Measurements from ENCODE around the gene TRAF1. TPM values are rescaled to one million over a fixed set of nuclear protein-coding genes. Genes with fewer than 3 reads are reported as not detected.
A peak's percentile ranks its signal among the peaks of the same experiment; 100 is the strongest.

TRAF1 gene
- total and polyA plus RNA-seq, 2 of the 13 experiments (the other 11 are each of a cell fraction or from before 2014, with no cell fraction given): 0.44 to 1.0 TPM

GRCh38 chr9:120855827-120856670 is 70.5 kb downstream of the TRAF1 start:
- BruUV-seq (replicated peaks): no TSS peak
- peaks cover 18% of the 10 kb centered on the region for H3K4me1 ChIP-seq (ENCODE audit: insufficient read depth, low read length)
- ChIA-PET POLR2A (interaction anchor here (1.8 kb wide), 1 partner anchor 13 kb away, joined by 4 read pairs; no protein-coding TSS in a partner anchor), CTCF (ENCODE audit: low intra/inter-chr PET ratio, low total read pairs) (no interaction called here)
- H3K9me3 ChIP-seq (ENCODE audit: low read length): no peaks in the 10 kb centered on the region
- no peak overlapping the region for H3K27ac ChIP-seq (ENCODE audit: extremely low read length, insufficient read depth, low read length)
- H3K4me2 ChIP-seq (ENCODE audit: low read depth, low read length): no peak overlapping the region
- in situ Hi-C loops (cut with HindIII; ENCODE audit: extremely low pct_ligation_motif_present, low pct_unique_long_range_greater_than_20kb): no loop called here
- no peaks in the 10 kb centered on the region for H3K27me3 ChIP-seq (ENCODE audit: control insufficient read depth in 1 of 2, insufficient read depth in 2 of 2, low read length in 2 of 2)
- no peaks in the 10 kb centered on the region for H3K79me2 ChIP-seq (ENCODE audit: insufficient read depth, low read length)
- TF ChIP-seq SRSF1 (optimal IDR thresholded peaks at IDR 0.05; ENCODE audit: low read depth, low read length) (no peak), ZBTB25 (CRISPR knock-in tag; IDR thresholded peaks at IDR 0.05) (no peak), AGO2 (optimal IDR thresholded peaks at IDR 0.05; ENCODE audit: low read depth, low read length) (peak; percentile 58), ZNF333 (CRISPR knock-in tag; IDR thresholded peaks at IDR 0.05; ENCODE audit: borderline replicate concordance) (no peak), SIN3A (IDR thresholded peaks at IDR 0.05; ENCODE audit: borderline replicate concordance, low read depth, low read length) (no peak), ZNF570 (CRISPR knock-in tag; IDR thresholded peaks at IDR 0.05; ENCODE audit: borderline replicate concordance) (no peak)
- DNase-seq (ENCODE audit: low spot score) (no peak), FAIRE-seq (no peak), ATAC-seq (no peak)
- H3K36me3 ChIP-seq (replicated peaks in 1 of 2; ENCODE audit: control insufficient read depth in 1 of 2, insufficient read depth in 2 of 2, low read length in 2 of 2): peaks cover 15 to 32% of the 10 kb centered on the region in 2 experiments
- no peak overlapping the region for H3K4me3 ChIP-seq (replicated peaks in 1 of 3; ENCODE audit: insufficient read depth in 1 of 3, low read depth in 2 of 3, low read length in 3 of 3)
- intact Hi-C loops (cut with micrococcal nuclease; ENCODE audit: unreplicated experiment): no loop called here
- 92% methylated on average over 6 of the region's 7 CpGs for WGBS (ENCODE audit: low lambda C conversion rate)
- no peak overlapping the region for H3K9ac ChIP-seq (ENCODE audit: insufficient read depth, low read depth, low read length)
- H4K20me1 ChIP-seq (ENCODE audit: insufficient read depth, low read length): no peaks in the 10 kb centered on the region
- H2AFZ ChIP-seq (ENCODE audit: low read length): no peak overlapping the region

Data from HepG2 (cell line).